GM19193 (cell line): Measurements from ENCODE around the gene GRK4.

Source experiments
- POLR2A ChIP-seq: IDR thresholded peaks from 4 replicates; pipeline ENCODE4 v1.6.1; 2011; ENCODE audit not compliant: insufficient read depth, insufficient read length; ENCODE audit errors: extremely low read depth

The GRK4 gene

DNA sequence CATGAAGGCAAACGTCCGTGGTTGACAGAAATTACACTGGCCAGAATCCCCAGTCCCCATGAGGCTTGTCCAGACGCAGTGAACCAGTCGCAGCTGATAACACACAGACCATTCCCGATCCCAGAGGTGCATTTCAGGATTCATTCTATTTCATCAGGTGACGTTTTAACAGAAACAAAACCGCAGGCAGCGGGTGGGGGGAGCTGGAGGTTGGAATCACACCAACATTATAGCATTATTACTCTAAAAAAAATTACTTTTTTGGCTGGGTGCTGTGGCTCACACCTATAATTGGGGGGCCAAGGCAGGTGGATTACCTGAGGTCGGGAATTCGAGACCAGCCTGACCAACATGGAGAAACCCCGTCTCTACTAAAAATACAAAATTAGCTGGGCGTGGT, 25.4 kb upstream of the GRK4 start:
- no peak for TF ChIP-seq POLR2A

- peak; percentile 6 for TF ChIP-seq POLR2A
These were observed 24.5 kb upstream of the GRK4 start for GRCh38 chr4:2938906-2939305.

- TF ChIP-seq POLR2A: peak; percentile 12
These were observed 23.8 kb upstream of the GRK4 start for GRCh38 chr4:2939383-2940243.

GRCh38 chr4:2940267-2941137, 22.9 kb upstream of the GRK4 start:
- TF ChIP-seq POLR2A: no peak

DNA sequence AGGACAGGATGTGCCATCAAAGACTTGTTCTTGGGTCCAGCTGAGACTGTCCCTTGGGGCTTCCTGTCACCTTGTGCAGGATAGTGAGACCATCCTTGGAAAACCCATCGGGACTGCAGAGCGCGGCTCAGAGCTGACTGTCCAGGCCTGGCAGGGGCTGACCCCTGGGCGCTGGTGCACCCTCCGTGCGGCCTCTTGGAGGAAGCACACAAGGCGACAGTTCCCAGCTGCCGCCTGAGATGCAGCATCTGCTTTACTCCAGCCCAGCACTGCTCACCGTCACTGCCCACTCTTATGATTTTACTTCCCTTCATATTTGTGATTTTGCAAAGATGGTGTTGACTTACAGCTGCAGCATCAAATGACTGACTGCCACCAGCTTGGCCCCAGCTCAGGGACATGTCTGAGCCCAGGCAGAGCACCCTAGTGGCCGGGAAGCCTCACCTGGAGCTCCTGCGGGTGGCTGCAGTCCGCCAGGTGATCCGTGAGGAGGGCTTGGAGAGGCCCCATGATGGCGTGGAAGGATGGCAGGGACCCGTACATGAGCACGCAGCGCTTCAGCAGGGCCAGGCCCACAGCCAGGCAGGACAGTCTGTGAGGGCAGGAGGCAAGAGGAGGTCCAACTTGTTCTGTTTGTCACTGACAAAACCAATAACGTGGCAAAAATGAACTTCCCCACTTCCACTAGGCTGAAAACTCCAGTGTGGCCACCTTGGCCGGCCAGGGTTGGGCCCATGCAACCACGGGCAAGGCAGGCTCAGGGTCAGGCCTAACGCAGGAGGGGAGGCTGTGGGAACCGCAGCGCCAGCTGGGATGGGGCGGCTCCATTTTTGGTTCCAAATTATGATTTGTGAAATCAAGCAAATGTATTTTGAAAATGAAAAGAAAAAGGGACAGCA, 22.0 kb upstream of the GRK4 start:
- peak; percentile 42 for TF ChIP-seq POLR2A

- TF ChIP-seq POLR2A: no peak
These were observed 21.3 kb upstream of the GRK4 start for GRCh38 chr4:2942037-2942531.

DNA sequence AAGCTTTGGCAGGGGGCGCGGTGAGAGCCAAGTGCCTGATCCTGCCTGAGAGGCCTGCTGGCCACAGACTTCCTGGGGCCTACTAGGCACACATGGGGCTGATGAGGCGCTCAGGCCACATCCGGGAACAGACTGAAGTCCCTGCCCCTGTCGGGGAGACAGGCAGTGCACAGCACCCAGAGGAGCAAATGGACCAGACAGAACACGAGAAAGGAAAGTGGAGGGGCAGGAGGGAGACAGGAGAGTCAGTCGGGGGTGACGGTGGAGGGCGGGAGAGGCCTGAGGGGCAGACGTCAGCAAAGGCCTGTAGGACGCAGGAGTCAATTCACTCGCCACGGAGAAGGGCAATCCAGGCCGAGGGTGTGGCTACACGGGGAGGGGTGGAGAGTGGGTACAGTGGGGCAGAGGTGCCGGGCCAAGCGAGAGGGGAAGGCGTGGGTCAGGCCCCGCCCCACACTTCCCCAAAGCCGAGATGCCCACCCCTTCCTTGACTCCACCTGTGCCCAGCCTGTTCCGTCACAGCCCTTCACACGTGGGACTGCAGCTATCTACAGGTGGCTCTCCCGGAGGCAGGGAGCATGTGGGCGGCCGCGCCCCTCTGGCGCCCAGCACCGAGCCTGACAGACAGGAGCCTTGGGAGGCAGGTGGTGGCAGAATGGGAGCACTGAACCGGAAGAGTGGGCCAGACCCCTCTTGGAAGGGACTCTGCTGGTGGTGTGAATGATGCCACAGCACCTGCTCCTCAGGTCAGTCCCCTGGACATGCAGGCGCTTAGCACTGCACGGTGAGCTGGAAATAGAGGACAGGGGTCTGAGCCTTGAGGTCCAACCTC, 20.6 kb upstream of the GRK4 start:
- TF ChIP-seq POLR2A: peak; percentile 38

GRCh38 chr4:2943364-2944090, 19.8 kb upstream of the GRK4 start:
- peak; percentile 3 for TF ChIP-seq POLR2A

- no peak for TF ChIP-seq POLR2A
These were observed 19.3 kb upstream of the GRK4 start for GRCh38 chr4:2944091-2944482.

- no peak for TF ChIP-seq POLR2A
These were observed 18.5 kb upstream of the GRK4 start for GRCh38 chr4:2944586-2945526.

DNA sequence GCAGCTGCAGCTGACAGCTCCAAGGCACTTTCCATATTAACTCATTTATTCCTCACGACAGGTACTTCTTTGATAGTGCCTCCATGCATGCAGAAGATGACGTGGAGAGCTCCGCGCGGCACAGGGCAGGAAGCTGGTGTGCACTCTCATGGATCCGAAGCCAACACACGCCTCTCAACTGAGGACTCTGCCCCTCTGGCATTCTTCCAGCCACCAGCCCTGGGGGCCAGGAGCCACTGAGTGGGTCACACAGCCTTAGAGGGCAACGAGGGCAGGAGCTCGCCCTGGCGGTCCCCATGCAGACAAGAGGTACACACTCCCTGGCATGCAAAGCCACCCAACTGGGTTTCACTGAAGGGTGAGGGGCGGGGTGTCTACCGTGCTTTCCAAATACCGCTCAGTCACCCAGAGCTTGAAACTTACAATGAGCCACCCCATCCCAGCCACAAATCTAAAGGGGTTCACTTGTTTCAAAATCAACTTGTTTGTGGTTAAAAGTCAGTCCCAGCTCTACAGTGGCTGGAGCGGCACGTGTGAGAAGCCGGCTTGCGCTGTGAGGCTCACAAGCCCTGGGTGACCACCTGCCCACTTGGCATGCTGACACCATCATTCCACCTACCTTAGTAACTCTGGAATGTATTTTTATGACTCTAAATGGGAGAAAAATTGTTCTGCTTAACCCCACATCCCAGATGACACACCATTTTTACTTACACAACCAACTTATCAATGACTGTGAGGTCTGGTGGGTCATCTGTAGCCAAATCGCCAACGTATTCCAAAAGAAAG, 16.4 kb upstream of the GRK4 start:
- TF ChIP-seq POLR2A: no peak
